ENCODE results near the gene ACP7.
A peak's percentile ranks its signal among the peaks of the same experiment; 100 is the strongest.

The ACP7 gene

DNA sequence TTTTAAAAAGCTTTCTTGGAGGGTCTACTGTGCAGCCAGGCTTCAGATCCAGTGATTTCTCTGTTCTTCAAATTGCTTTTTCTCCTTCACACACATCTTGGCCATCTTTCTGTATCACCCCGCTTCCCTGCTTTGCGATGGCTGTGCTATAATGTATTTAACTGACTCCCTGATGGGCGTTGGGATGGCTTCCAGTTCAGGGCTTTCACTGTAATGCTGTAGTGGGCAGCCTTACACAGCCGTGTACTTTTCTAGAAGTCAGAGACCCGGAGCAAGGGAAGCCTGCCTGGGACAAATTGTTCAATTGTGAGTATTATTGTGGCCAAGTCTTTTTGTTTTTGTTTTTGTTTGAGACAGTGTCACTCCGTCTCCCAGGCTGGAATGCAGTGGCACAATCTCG, 22.0 kb downstream of the ACP7 start:
- no peak overlapping the region for H3K18ac ChIP-seq (ENCODE audit: low read length)
- no peak overlapping the region for H3K4me3 ChIP-seq (ENCODE audit: low read depth, low read length)
- no peak overlapping the region for H2BK120ac ChIP-seq (ENCODE audit: insufficient read depth, low read length, poor library complexity)
- no peak overlapping the region for H3K4ac ChIP-seq (ENCODE audit: low read depth, low read length)
- no peak overlapping the region for H4K8ac ChIP-seq (ENCODE audit: low read depth, low read length)
- no peaks in the 10 kb centered on the region for H3K79me2 ChIP-seq (ENCODE audit: control insufficient read depth, insufficient read depth, low read length, poor library complexity)
- H2AFZ ChIP-seq (ENCODE audit: insufficient read depth, low read length, poor library complexity), result no peak overlapping the region
- no peak overlapping the region for H4K91ac ChIP-seq (ENCODE audit: low read depth, low read length)
- H4K12ac ChIP-seq (ENCODE audit: low read depth, low read length), result no peak overlapping the region
- H2AK5ac ChIP-seq (ENCODE audit: low read length), result no peak overlapping the region
- no peaks in the 10 kb centered on the region for H3K36me3 ChIP-seq (ENCODE audit: control insufficient read depth in 1 of 2, insufficient read depth in 2 of 2, low read length in 2 of 2)
- H2BK12ac ChIP-seq (ENCODE audit: low read length), result no peak overlapping the region
- no peak for DNase-seq
- H3K14ac ChIP-seq (ENCODE audit: low read length), result no peak overlapping the region
- no peaks in the 10 kb centered on the region for H3K4me1 ChIP-seq (ENCODE audit: control insufficient read depth in 1 of 2, insufficient read depth in 2 of 2, low read length in 2 of 2)
- no peak overlapping the region for H2BK5ac ChIP-seq (ENCODE audit: low read depth, low read length, poor library complexity)
- no peaks in the 10 kb centered on the region for H3K27me3 ChIP-seq (ENCODE audit: insufficient read depth, low read length)
- H3K23ac ChIP-seq (ENCODE audit: low read length), result no peak overlapping the region
- no peak overlapping the region for H3K27ac ChIP-seq (ENCODE audit: low read depth, low read length)
- H3K9me3 ChIP-seq (ENCODE audit: insufficient read depth, low read depth, low read length), result peaks cover under 1% of the 10 kb centered on the region
- H3K4me2 ChIP-seq (ENCODE audit: low read length), result no peak overlapping the region
- no peak overlapping the region for H3K9ac ChIP-seq (ENCODE audit: low read length)
- WGBS (ENCODE audit: extremely low coverage, insufficient coverage, insufficient read length), result no CpG with 5 or more reads among the region's 7 CpGs
- no peaks in the 10 kb centered on the region for H3K79me1 ChIP-seq (ENCODE audit: low read length)

DNA sequence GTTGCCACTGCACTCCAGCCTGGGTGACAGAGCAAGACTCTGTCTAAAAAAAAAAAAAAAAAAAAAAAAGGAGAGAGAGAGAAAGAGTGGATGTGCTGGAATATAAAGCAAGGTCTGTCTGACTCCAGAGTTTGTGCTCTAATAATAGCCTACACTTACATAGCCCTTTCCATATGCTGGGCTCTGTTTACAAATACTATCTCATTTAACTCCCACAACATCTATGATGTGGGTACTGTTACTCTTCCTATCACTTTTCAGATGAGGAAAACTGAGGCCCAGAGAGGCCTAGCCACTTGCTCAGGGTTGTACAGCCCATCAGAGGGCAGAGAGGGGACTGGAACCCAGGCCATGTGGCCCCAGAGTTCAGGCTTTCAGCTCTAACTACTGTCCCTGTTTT, 25.5 kb downstream of the ACP7 start:
- Histone ChIP-seq H3K18ac (ENCODE audit: low read length) (no peak overlapping the region), H3K79me2 (ENCODE audit: control insufficient read depth, insufficient read depth, low read length, poor library complexity) (no peaks in the 10 kb centered on the region), H3K27me3 (ENCODE audit: insufficient read depth, low read length) (no peaks in the 10 kb centered on the region), H3K14ac (ENCODE audit: low read length) (no peak overlapping the region), H3K4me2 (ENCODE audit: low read length) (no peak overlapping the region), H3K9ac (ENCODE audit: low read length) (no peak overlapping the region), H3K23ac (ENCODE audit: low read length) (no peak overlapping the region), H2BK5ac (ENCODE audit: low read depth, low read length, poor library complexity) (no peak overlapping the region), H3K79me1 (ENCODE audit: low read length) (peaks cover 12% of the 10 kb centered on the region), H2BK120ac (ENCODE audit: insufficient read depth, low read length, poor library complexity) (no peak overlapping the region), H3K4me1 (ENCODE audit: control insufficient read depth in 1 of 2, insufficient read depth in 2 of 2, low read length in 2 of 2) (peaks cover 5 to 7% of the 10 kb centered on the region in 2 experiments), H2AFZ (ENCODE audit: insufficient read depth, low read length, poor library complexity) (no peak overlapping the region), H4K12ac (ENCODE audit: low read depth, low read length) (no peak overlapping the region), H2AK5ac (ENCODE audit: low read length) (no peak overlapping the region), H3K4me3 (ENCODE audit: low read depth, low read length) (no peak overlapping the region), H2BK12ac (ENCODE audit: low read length) (no peak overlapping the region), H4K91ac (ENCODE audit: low read depth, low read length) (no peak overlapping the region), H3K4ac (ENCODE audit: low read depth, low read length) (no peak overlapping the region), H3K36me3 (ENCODE audit: control insufficient read depth in 1 of 2, insufficient read depth in 2 of 2, low read length in 2 of 2) (no peaks in the 10 kb centered on the region), H3K9me3 (ENCODE audit: insufficient read depth, low read depth, low read length) (no peaks in the 10 kb centered on the region), H3K27ac (ENCODE audit: low read depth, low read length) (no peak overlapping the region), H4K8ac (ENCODE audit: low read depth, low read length) (no peak overlapping the region)
- DNase-seq, result no peak

DNA sequence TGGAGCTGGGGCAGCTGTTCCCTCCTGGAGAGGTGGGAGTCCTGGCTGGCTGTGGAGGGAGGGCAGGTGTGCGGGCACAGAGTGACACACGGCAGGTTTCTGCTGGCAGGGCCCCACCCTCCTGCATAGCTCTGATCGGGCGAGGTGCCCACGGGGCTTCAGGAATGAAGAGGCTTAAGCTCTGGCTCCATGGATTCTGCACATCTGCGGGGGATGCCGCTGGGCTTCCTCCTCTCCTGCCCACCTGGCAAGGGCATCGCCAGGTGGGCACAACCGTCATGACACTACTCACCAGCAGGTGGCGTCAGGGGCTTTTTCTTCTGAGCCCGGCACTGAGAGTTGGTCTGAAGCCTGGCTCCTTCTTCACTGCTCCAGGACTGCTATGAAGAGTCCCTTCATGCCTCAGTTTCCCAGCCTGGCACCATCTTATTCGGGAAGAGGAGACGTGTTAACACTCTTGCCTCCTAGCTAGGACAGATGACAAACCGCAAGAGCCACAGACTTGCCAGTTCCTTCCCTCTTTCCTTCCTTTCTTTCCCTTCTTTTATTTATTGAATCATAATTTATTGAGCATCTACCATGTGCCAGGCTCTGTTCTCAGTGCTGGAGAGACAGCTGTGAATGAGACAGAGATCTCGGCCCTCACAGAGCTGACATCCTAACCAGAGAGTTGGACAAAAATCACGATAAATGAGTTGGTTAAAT, 26.2 kb downstream of the ACP7 start:
- peak overlapping the region; percentile 53 for H4K91ac ChIP-seq (ENCODE audit: low read depth, low read length)
- H4K8ac ChIP-seq (ENCODE audit: low read depth, low read length), result no peak overlapping the region
- H3K4me2 ChIP-seq (ENCODE audit: low read length), result no peak overlapping the region
- H3K27ac ChIP-seq (ENCODE audit: low read depth, low read length), result no peak overlapping the region
- H2AK5ac ChIP-seq (ENCODE audit: low read length), result no peak overlapping the region
- 100% methylated on average over 1 of the region's 16 CpGs for WGBS (ENCODE audit: extremely low coverage, insufficient coverage, insufficient read length)
- no peak overlapping the region for H3K18ac ChIP-seq (ENCODE audit: low read length)
- no peak overlapping the region for H3K14ac ChIP-seq (ENCODE audit: low read length)
- no peak overlapping the region for H2BK5ac ChIP-seq (ENCODE audit: low read depth, low read length, poor library complexity)
- H3K27me3 ChIP-seq (ENCODE audit: insufficient read depth, low read length), result no peaks in the 10 kb centered on the region
- H4K12ac ChIP-seq (ENCODE audit: low read depth, low read length), result no peak overlapping the region
- H3K4me3 ChIP-seq (ENCODE audit: low read depth, low read length), result no peak overlapping the region
- peaks cover 5 to 7% of the 10 kb centered on the region in 2 experiments for H3K4me1 ChIP-seq (ENCODE audit: control insufficient read depth in 1 of 2, insufficient read depth in 2 of 2, low read length in 2 of 2)
- no peak overlapping the region for H3K23ac ChIP-seq (ENCODE audit: low read length)
- no peaks in the 10 kb centered on the region for H3K36me3 ChIP-seq (ENCODE audit: control insufficient read depth in 1 of 2, insufficient read depth in 2 of 2, low read length in 2 of 2)
- H3K79me2 ChIP-seq (ENCODE audit: control insufficient read depth, insufficient read depth, low read length, poor library complexity), result no peaks in the 10 kb centered on the region
- DNase-seq, result peak in 1 of 2 donors; percentile 69
- H3K9ac ChIP-seq (ENCODE audit: low read length), result no peak overlapping the region
- no peak overlapping the region for H2AFZ ChIP-seq (ENCODE audit: insufficient read depth, low read length, poor library complexity)
- no peak overlapping the region for H2BK120ac ChIP-seq (ENCODE audit: insufficient read depth, low read length, poor library complexity)
- no peak overlapping the region for H2BK12ac ChIP-seq (ENCODE audit: low read length)
- H3K79me1 ChIP-seq (ENCODE audit: low read length), result peaks cover 12% of the 10 kb centered on the region
- H3K4ac ChIP-seq (ENCODE audit: low read depth, low read length), result no peak overlapping the region
- no peaks in the 10 kb centered on the region for H3K9me3 ChIP-seq (ENCODE audit: insufficient read depth, low read depth, low read length)

DNA sequence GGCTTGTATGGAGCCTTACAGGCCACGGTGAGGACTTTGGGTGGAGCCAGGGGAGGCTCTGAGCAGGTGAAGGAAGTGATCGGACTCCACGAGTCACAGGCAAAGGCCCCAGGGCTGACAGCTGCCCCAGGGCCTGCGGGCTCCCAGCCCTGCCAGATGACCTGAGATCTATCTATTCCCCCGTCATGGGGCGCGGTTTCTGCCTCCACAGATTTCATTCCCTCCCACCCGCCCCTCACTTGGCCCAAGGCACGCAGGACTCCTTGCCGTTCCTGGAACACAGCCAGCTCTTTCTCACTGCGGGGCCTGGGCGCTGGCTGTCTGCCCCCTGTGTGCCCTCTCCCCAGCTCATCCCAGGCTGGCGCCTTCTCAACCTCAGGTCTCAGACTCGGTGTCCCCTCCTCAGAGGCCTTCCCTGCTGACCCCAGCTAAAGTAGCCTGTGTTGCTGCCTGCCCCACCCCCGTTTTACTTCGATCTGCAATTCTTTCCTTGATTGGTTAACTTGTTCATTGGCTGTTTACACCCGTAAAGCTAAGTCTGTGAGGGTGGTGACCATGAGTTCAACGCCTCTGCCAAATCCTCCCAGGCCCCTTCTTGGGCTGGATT, 27.5 kb downstream of the ACP7 start:
- no peak overlapping the region for H3K4me3 ChIP-seq (ENCODE audit: low read depth, low read length)
- peak overlapping the region; percentile 25 for H3K9ac ChIP-seq (ENCODE audit: low read length)
- no peaks in the 10 kb centered on the region for H3K79me2 ChIP-seq (ENCODE audit: control insufficient read depth, insufficient read depth, low read length, poor library complexity)
- H3K23ac ChIP-seq (ENCODE audit: low read length), result no peak overlapping the region
- no CpG with 5 or more reads among the region's 18 CpGs for WGBS (ENCODE audit: extremely low coverage, insufficient coverage, insufficient read length)
- H3K14ac ChIP-seq (ENCODE audit: low read length), result peak overlapping the region; percentile 53
- H2AFZ ChIP-seq (ENCODE audit: insufficient read depth, low read length, poor library complexity), result no peak overlapping the region
- peak overlapping the region; percentile 92 for H4K91ac ChIP-seq (ENCODE audit: low read depth, low read length)
- H3K4me2 ChIP-seq (ENCODE audit: low read length), result no peak overlapping the region
- peak overlapping the region; percentile 75 for H4K8ac ChIP-seq (ENCODE audit: low read depth, low read length)
- H3K4ac ChIP-seq (ENCODE audit: low read depth, low read length), result peak overlapping the region; percentile 82
- peak overlapping the region; percentile 73 for H2AK5ac ChIP-seq (ENCODE audit: low read length)
- H3K79me1 ChIP-seq (ENCODE audit: low read length), result peaks cover 16% of the 10 kb centered on the region
- peak overlapping the region; percentile 75 for H2BK5ac ChIP-seq (ENCODE audit: low read depth, low read length, poor library complexity)
- peak; percentile 97 for DNase-seq
- H3K18ac ChIP-seq (ENCODE audit: low read length), result no peak overlapping the region
- no peaks in the 10 kb centered on the region for H3K9me3 ChIP-seq (ENCODE audit: insufficient read depth, low read depth, low read length)
- no peaks in the 10 kb centered on the region for H3K36me3 ChIP-seq (ENCODE audit: control insufficient read depth in 1 of 2, insufficient read depth in 2 of 2, low read length in 2 of 2)
- no peaks in the 10 kb centered on the region for H3K27me3 ChIP-seq (ENCODE audit: insufficient read depth, low read length)
- H2BK12ac ChIP-seq (ENCODE audit: low read length), result peak overlapping the region; percentile 36
- H2BK120ac ChIP-seq (ENCODE audit: insufficient read depth, low read length, poor library complexity), result peak overlapping the region; percentile 84
- peak overlapping the region; percentile 44 for H4K12ac ChIP-seq (ENCODE audit: low read depth, low read length)
- peak overlapping the region; percentile 67 for H3K27ac ChIP-seq (ENCODE audit: low read depth, low read length)
- peaks cover 5 to 7% of the 10 kb centered on the region in 2 experiments for H3K4me1 ChIP-seq (ENCODE audit: control insufficient read depth in 1 of 2, insufficient read depth in 2 of 2, low read length in 2 of 2)
